ENCODE measurements around the gene PKD1L1. TPM values are rescaled to one million over a fixed set of nuclear protein-coding genes. Genes with fewer than 3 reads are reported as not detected.

The PKD1L1 gene
- total RNA-seq, 1 experiment from 2014 or later: not detected

DNA sequence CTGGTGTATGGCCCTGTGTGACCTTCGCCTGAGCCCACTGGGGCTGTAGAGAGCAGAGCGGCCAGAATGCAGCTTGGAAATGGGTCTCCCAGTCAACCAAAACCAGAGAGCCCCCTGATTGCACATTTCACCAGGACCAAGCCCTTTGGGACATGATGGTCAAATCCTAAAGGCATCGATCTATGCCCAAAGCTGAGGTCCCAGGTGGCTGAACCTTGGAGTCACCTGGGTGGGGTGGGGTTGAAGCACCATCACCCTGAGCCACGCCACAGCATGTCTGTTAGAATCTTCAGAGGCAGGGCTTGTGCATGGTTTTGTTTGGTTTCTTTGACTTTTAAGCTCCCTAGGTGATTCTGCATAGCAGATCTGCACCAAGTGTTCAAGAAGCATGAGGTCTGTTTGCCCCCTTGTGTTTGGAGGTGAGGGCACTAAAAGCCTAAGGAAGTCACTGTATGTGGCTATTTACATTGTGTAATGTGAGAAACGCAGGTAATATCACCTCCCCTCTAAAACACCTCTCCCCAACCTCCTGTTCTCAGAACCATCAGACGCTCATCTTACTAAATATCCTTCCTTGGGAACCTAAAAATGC is 9.6 kb downstream of the PKD1L1 start:
- intact Hi-C loops (cut with micrococcal nuclease; ENCODE audit: unreplicated experiment): no loop called here
- H3K27ac ChIP-seq (ENCODE audit: low read depth, low read length, poor library complexity, severe bottlenecking): no peak overlapping the region

DNA sequence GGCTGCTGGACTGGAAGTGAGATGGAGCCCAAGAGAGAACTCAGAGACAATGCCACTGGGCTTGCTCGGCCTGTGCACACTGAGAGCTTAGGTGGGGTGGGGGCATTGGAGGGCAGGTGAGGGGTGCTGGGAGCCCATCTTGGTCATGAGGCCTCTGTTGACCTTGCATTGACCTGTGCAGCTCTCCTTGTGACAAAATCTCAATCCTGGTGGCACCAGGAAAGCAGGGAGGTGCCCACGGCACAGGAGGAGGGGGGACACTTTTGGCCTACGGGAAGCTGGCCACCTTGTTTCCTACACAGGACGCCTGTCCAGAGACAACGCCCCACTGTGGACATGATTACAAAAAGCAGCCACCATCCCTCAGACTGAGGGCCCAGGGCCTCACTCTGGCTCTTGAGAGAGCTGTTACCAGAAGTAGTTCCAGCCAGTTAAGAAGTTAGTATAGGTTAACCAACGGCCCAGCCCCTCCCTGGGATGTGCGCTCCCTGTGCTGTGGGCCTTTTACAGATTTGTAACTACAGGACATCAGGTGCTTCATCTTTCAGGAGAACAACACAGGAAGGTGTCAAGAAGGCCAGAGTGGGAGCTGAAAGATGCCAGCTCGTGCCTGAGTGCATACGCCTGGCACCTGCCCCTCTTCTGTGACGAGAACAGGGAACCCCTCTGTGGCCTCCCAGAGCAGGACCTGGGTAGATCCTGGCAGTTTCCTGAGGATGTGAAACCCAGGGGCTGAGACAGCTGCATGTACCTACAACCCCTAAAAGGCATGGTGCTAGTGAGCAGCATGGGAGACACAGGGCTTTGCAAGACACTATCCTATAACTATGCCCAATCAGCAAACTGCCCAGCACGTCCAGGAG is 10.3 kb downstream of the PKD1L1 start:
- ChIA-PET POLR2A (ENCODE audit: low non-redundant PET) (no interaction called here), CTCF (no interaction called here)
- H3K4me3 ChIP-seq (ENCODE audit: low read depth, low read length, poor library complexity, severe bottlenecking): no peak overlapping the region
- no peaks in the 10 kb centered on the region for H3K27me3 ChIP-seq (replicated peaks; ENCODE audit: insufficient read depth, low read depth, low read length, poor library complexity)
- no peaks in the 10 kb centered on the region for H3K36me3 ChIP-seq (ENCODE audit: insufficient read depth, low read length, poor library complexity, severe bottlenecking)
- H3K27ac ChIP-seq (ENCODE audit: low read depth, low read length, poor library complexity, severe bottlenecking): no peak overlapping the region
- no peaks in the 10 kb centered on the region for H3K9me3 ChIP-seq (ENCODE audit: low read depth, low read length, poor library complexity, severe bottlenecking)
- intact Hi-C loops (cut with micrococcal nuclease; ENCODE audit: unreplicated experiment): no loop called here
- H3K4me1 ChIP-seq (ENCODE audit: insufficient read depth, low read length, poor library complexity, severe bottlenecking): peaks cover 4% of the 10 kb centered on the region
- no TSS peak for BruUV-seq (replicated peaks)
- TF ChIP-seq, protein P1, sequence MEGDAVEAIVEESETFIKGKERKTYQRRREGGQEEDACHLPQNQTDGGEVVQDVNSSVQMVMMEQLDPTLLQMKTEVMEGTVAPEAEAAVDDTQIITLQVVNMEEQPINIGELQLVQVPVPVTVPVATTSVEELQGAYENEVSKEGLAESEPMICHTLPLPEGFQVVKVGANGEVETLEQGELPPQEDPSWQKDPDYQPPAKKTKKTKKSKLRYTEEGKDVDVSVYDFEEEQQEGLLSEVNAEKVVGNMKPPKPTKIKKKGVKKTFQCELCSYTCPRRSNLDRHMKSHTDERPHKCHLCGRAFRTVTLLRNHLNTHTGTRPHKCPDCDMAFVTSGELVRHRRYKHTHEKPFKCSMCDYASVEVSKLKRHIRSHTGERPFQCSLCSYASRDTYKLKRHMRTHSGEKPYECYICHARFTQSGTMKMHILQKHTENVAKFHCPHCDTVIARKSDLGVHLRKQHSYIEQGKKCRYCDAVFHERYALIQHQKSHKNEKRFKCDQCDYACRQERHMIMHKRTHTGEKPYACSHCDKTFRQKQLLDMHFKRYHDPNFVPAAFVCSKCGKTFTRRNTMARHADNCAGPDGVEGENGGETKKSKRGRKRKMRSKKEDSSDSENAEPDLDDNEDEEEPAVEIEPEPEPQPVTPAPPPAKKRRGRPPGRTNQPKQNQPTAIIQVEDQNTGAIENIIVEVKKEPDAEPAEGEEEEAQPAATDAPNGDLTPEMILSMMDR (conservative IDR thresholded peaks at IDR 0.05; ENCODE audit: low read depth, low read length): no peak
- TF ChIP-seq EZH2 (IDR thresholded peaks at IDR 0.05; ENCODE audit: borderline replicate concordance, low read depth, low read length, poor library complexity, severe bottlenecking): no peak
- DNase-seq (ENCODE audit: low spot score): no peak

More for the DNA sequence above, 9.6 kb downstream of the PKD1L1 start:
- Histone ChIP-seq H3K36me3 (ENCODE audit: insufficient read depth, low read length, poor library complexity, severe bottlenecking) (no peaks in the 10 kb centered on the region), H3K4me3 (ENCODE audit: low read depth, low read length, poor library complexity, severe bottlenecking) (no peak overlapping the region), H3K27me3 (replicated peaks; ENCODE audit: insufficient read depth, low read depth, low read length, poor library complexity) (no peaks in the 10 kb centered on the region), H3K9me3 (ENCODE audit: low read depth, low read length, poor library complexity, severe bottlenecking) (no peaks in the 10 kb centered on the region), H3K4me1 (ENCODE audit: insufficient read depth, low read length, poor library complexity, severe bottlenecking) (peaks cover 4% of the 10 kb centered on the region)
- no peak for DNase-seq (ENCODE audit: low spot score)
- no TSS peak for BruUV-seq (replicated peaks)
- POLR2A ChIA-PET (ENCODE audit: low non-redundant PET): no interaction called here
- CTCF ChIA-PET: no interaction called here
- TF ChIP-seq, protein P1 (conservative IDR thresholded peaks at IDR 0.05; ENCODE audit: low read depth, low read length): no peak
- no peak for TF ChIP-seq EZH2 (IDR thresholded peaks at IDR 0.05; ENCODE audit: borderline replicate concordance, low read depth, low read length, poor library complexity, severe bottlenecking)

DNA sequence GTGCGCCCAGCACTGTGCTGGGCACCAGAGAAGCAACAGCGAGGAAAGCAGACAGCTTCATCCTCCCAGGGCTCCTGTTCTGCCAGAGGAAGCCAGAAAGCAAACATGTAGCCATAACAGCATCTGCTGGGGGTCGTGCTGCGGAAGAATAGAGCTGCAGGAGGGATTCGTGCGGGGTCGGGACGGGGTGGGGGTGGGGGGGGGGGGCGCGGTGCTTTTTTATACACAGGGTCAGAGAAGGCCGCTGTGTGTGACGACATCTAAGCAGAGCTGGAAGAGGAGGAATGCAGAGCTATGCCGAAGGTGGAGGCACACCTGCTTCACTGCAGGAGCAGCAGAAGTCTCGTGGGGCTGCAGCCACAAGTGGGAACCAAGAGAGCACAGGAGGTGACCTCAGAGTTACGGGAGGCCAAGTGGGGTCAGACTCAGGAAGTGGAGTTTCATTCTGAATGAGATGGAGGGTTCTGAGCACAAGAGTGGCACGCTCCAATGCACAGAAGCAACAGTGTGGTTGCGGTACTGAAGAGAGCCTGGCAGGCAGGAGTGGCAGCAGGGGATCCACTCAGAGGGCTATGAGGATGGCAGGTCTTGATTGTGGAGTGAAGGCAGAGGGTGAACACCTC is 11.1 kb downstream of the PKD1L1 start:
- TF ChIP-seq, protein P1 (conservative IDR thresholded peaks at IDR 0.05; ENCODE audit: low read depth, low read length): no peak
- TF ChIP-seq EZH2 (IDR thresholded peaks at IDR 0.05; ENCODE audit: borderline replicate concordance, low read depth, low read length, poor library complexity, severe bottlenecking): no peak
- CTCF ChIA-PET: no interaction called here
- DNase-seq (ENCODE audit: low spot score): no peak
- no peaks in the 10 kb centered on the region for H3K9me3 ChIP-seq (ENCODE audit: low read depth, low read length, poor library complexity, severe bottlenecking)
- BruUV-seq (replicated peaks): no TSS peak
- intact Hi-C loops (cut with micrococcal nuclease; ENCODE audit: unreplicated experiment): no loop called here
- H3K27me3 ChIP-seq (replicated peaks; ENCODE audit: insufficient read depth, low read depth, low read length, poor library complexity): no peaks in the 10 kb centered on the region
- peaks cover 4% of the 10 kb centered on the region for H3K4me1 ChIP-seq (ENCODE audit: insufficient read depth, low read length, poor library complexity, severe bottlenecking)
- H3K27ac ChIP-seq (ENCODE audit: low read depth, low read length, poor library complexity, severe bottlenecking): no peak overlapping the region
- H3K36me3 ChIP-seq (ENCODE audit: insufficient read depth, low read length, poor library complexity, severe bottlenecking): no peaks in the 10 kb centered on the region
- POLR2A ChIA-PET (ENCODE audit: low non-redundant PET): no interaction called here
- no peak overlapping the region for H3K4me3 ChIP-seq (ENCODE audit: low read depth, low read length, poor library complexity, severe bottlenecking)
